ENCODE data around the gene ASTN2.

ASTN2 gene

GRCh38 chr9:116806075-116806474 lies 608.8 kb downstream of the ASTN2 start:
- no peak overlapping the region for H3K27ac ChIP-seq (ENCODE audit: low read depth, low read length)
- H3K4me3 ChIP-seq (ENCODE audit: low read length): no peak overlapping the region
- H3K9ac ChIP-seq (ENCODE audit: low read length): no peak overlapping the region
- no peaks in the 10 kb centered on the region for H3K27me3 ChIP-seq (ENCODE audit: control insufficient read depth, insufficient read depth, low read length)
- H3K4me1 ChIP-seq (ENCODE audit: control insufficient read depth, insufficient read depth, low read length): no peaks in the 10 kb centered on the region
- H3K36me3 ChIP-seq (ENCODE audit: control insufficient read depth, insufficient read depth, low read length): no peaks in the 10 kb centered on the region

GRCh38 chr9:116800885-116801284 lies 614.0 kb downstream of the ASTN2 start:
- no peaks in the 10 kb centered on the region for H3K36me3 ChIP-seq (ENCODE audit: control insufficient read depth, insufficient read depth, low read length)
- H3K4me3 ChIP-seq (ENCODE audit: low read length): no peak overlapping the region
- H3K27ac ChIP-seq (ENCODE audit: low read depth, low read length): no peak overlapping the region
- H3K27me3 ChIP-seq (ENCODE audit: control insufficient read depth, insufficient read depth, low read length): no peaks in the 10 kb centered on the region
- H3K9ac ChIP-seq (ENCODE audit: low read length): no peak overlapping the region
- H3K4me1 ChIP-seq (ENCODE audit: control insufficient read depth, insufficient read depth, low read length): no peaks in the 10 kb centered on the region

DNA sequence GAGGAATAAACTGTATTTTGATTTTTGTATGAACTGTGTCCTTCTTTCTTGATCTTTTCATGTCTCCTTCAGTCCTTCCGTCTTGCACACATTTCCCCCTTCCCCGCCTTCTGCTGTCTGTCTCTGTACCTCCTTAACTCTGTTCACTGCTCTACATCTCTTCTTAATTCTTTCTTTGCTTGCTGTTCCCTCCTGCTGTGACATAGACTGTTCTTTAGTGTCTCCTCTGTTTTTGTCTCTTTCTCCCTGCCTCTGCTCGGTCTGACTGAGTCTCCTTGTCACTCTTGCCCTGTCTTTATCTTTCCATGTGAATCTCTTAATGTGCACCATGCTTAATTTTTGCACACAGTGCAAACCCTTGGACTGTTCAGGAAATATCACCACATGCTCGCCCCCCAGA lies 614.8 kb downstream of the ASTN2 start:
- Histone ChIP-seq H3K27ac (ENCODE audit: low read depth, low read length) (no peak overlapping the region), H3K9ac (ENCODE audit: low read length) (no peak overlapping the region), H3K27me3 (ENCODE audit: control insufficient read depth, insufficient read depth, low read length) (no peaks in the 10 kb centered on the region)

GRCh38 chr9:116798521-116798920 lies 616.3 kb downstream of the ASTN2 start:
- Histone ChIP-seq H3K27me3 (ENCODE audit: control insufficient read depth, insufficient read depth, low read length) (no peaks in the 10 kb centered on the region), H3K36me3 (ENCODE audit: control insufficient read depth, insufficient read depth, low read length) (no peaks in the 10 kb centered on the region), H3K9ac (ENCODE audit: low read length) (no peak overlapping the region), H3K27ac (ENCODE audit: low read depth, low read length) (no peak overlapping the region), H3K4me3 (ENCODE audit: low read length) (no peak overlapping the region), H3K4me1 (ENCODE audit: control insufficient read depth, insufficient read depth, low read length) (no peaks in the 10 kb centered on the region)

More for the DNA sequence above, 614.8 kb downstream of the ASTN2 start:
- Histone ChIP-seq H3K36me3 (ENCODE audit: control insufficient read depth, insufficient read depth, low read length) (no peaks in the 10 kb centered on the region), H3K4me3 (ENCODE audit: low read length) (no peak overlapping the region), H3K4me1 (ENCODE audit: control insufficient read depth, insufficient read depth, low read length) (no peaks in the 10 kb centered on the region)

GRCh38 chr9:116797276-116797675 lies 617.6 kb downstream of the ASTN2 start:
- Histone ChIP-seq H3K36me3 (ENCODE audit: control insufficient read depth, insufficient read depth, low read length) (no peaks in the 10 kb centered on the region), H3K4me3 (ENCODE audit: low read length) (no peak overlapping the region), H3K9ac (ENCODE audit: low read length) (no peak overlapping the region), H3K4me1 (ENCODE audit: control insufficient read depth, insufficient read depth, low read length) (no peaks in the 10 kb centered on the region), H3K27ac (ENCODE audit: low read depth, low read length) (no peak overlapping the region), H3K27me3 (ENCODE audit: control insufficient read depth, insufficient read depth, low read length) (no peaks in the 10 kb centered on the region)

- H3K27me3 ChIP-seq (ENCODE audit: control insufficient read depth, insufficient read depth, low read length): no peaks in the 10 kb centered on the region
- H3K36me3 ChIP-seq (ENCODE audit: control insufficient read depth, insufficient read depth, low read length): no peaks in the 10 kb centered on the region
- no peak overlapping the region for H3K9ac ChIP-seq (ENCODE audit: low read length)
- no peak overlapping the region for H3K4me3 ChIP-seq (ENCODE audit: low read length)
- no peaks in the 10 kb centered on the region for H3K4me1 ChIP-seq (ENCODE audit: control insufficient read depth, insufficient read depth, low read length)
- H3K27ac ChIP-seq (ENCODE audit: low read depth, low read length): no peak overlapping the region
Measured at GRCh38 chr9:116796669-116797068, 618.2 kb downstream of the ASTN2 start.

DNA sequence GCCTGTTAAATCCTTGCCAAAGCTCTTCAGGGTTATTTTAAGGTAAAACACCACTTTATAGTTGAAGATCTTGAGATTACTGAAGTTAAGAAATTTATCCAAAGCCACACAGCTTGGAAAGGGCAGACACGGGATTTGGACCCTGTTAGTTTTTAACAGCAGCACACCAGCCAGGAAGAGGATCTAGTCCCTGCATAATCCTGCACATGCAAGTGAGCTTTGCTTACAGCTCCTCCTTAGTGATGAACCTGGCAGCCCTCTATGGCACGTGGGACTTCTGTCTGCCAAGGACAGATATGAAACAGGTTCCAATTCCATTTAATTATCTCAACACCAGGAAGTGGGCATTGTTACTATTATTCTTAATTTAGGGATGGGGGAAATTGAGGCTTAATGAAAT lies 619.0 kb downstream of the ASTN2 start:
- H3K27me3 ChIP-seq (ENCODE audit: control insufficient read depth, insufficient read depth, low read length): no peaks in the 10 kb centered on the region
- H3K4me1 ChIP-seq (ENCODE audit: control insufficient read depth, insufficient read depth, low read length): no peaks in the 10 kb centered on the region
- H3K36me3 ChIP-seq (ENCODE audit: control insufficient read depth, insufficient read depth, low read length): no peaks in the 10 kb centered on the region
- H3K4me3 ChIP-seq (ENCODE audit: low read length): no peak overlapping the region
- H3K27ac ChIP-seq (ENCODE audit: low read depth, low read length): no peak overlapping the region
- no peak overlapping the region for H3K9ac ChIP-seq (ENCODE audit: low read length)

DNA sequence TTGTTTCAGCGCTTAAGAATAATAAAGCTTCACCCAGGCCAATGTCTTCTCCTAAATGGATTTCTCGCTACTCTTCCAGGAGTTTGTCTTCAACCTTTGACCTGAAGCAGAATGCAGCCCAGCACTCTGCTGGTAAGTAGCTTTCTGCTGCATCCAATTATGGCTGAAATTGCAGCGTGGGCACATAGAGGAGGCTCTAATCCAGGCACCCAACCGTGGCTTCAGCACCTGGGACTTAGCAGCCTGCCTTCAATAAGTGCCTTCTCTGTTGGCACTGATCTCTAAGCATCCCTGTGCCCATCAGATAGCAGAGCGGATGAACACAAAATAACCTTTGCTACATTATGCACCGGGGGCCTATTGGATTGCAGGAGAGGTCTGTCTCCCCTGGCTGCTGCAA lies 622.6 kb downstream of the ASTN2 start:
- no peak overlapping the region for H3K27ac ChIP-seq (ENCODE audit: low read depth, low read length)
- no peaks in the 10 kb centered on the region for H3K27me3 ChIP-seq (ENCODE audit: control insufficient read depth, insufficient read depth, low read length)
- no peak overlapping the region for H3K9ac ChIP-seq (ENCODE audit: low read length)
- no peaks in the 10 kb centered on the region for H3K36me3 ChIP-seq (ENCODE audit: control insufficient read depth, insufficient read depth, low read length)
- H3K4me1 ChIP-seq (ENCODE audit: control insufficient read depth, insufficient read depth, low read length): no peaks in the 10 kb centered on the region
- no peak overlapping the region for H3K4me3 ChIP-seq (ENCODE audit: low read length)

DNA sequence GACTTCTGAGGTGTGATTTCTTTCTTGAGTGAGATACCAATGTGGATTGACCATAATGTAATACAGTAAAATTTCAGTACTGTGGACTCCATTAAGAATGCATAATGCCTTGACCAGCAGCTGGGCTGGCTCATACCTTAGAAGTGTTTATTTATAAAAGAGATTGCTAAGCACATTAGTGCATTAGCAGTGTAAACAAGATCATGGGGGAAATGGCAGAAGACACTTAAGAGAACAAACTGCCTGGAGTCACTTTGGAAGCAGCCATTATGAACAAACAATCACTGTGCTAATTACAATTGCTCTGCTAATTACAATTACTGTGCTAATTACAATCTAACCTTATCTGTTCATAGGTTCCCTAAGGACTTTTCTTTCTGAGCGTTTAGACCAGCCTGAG lies 623.5 kb downstream of the ASTN2 start:
- Histone ChIP-seq H3K36me3 (ENCODE audit: control insufficient read depth, insufficient read depth, low read length) (no peaks in the 10 kb centered on the region), H3K4me1 (ENCODE audit: control insufficient read depth, insufficient read depth, low read length) (no peaks in the 10 kb centered on the region), H3K27ac (ENCODE audit: low read depth, low read length) (no peak overlapping the region), H3K4me3 (ENCODE audit: low read length) (no peak overlapping the region), H3K27me3 (ENCODE audit: control insufficient read depth, insufficient read depth, low read length) (no peaks in the 10 kb centered on the region), H3K9ac (ENCODE audit: low read length) (no peak overlapping the region)

- H3K4me3 ChIP-seq (ENCODE audit: low read length): no peak overlapping the region
- no peak overlapping the region for H3K9ac ChIP-seq (ENCODE audit: low read length)
- no peak overlapping the region for H3K27ac ChIP-seq (ENCODE audit: low read depth, low read length)
- H3K27me3 ChIP-seq (ENCODE audit: control insufficient read depth, insufficient read depth, low read length): no peaks in the 10 kb centered on the region
- H3K36me3 ChIP-seq (ENCODE audit: control insufficient read depth, insufficient read depth, low read length): no peaks in the 10 kb centered on the region
- no peaks in the 10 kb centered on the region for H3K4me1 ChIP-seq (ENCODE audit: control insufficient read depth, insufficient read depth, low read length)
Measured at GRCh38 chr9:116789081-116789480, 625.8 kb downstream of the ASTN2 start.

GRCh38 chr9:116786737-116787136 lies 628.1 kb downstream of the ASTN2 start:
- Histone ChIP-seq H3K27ac (ENCODE audit: low read depth, low read length) (no peak overlapping the region), H3K9ac (ENCODE audit: low read length) (no peak overlapping the region), H3K36me3 (ENCODE audit: control insufficient read depth, insufficient read depth, low read length) (no peaks in the 10 kb centered on the region), H3K4me1 (ENCODE audit: control insufficient read depth, insufficient read depth, low read length) (no peaks in the 10 kb centered on the region), H3K4me3 (ENCODE audit: low read length) (no peak overlapping the region), H3K27me3 (ENCODE audit: control insufficient read depth, insufficient read depth, low read length) (no peaks in the 10 kb centered on the region)

DNA sequence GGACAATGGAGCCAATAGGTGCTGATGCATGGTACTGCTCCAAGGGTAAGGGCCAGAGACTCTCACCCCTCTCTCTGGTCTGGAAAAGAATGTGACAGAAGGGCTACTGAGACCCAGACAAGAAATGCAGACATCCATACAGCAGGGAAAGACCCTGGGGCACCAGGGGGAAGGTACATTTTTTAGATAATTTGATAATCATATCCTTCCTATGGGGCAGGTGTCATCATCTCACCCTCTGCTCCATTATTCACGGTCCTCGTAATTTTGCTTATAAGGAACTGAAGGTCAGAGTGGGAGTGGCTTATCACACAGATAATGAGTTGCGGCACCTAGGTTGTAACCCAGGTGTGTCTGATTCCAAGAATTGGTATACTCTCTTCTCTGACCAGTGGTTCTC lies 637.7 kb downstream of the ASTN2 start:
- no peaks in the 10 kb centered on the region for H3K4me1 ChIP-seq (ENCODE audit: control insufficient read depth, insufficient read depth, low read length)
- H3K9ac ChIP-seq (ENCODE audit: low read length): no peak overlapping the region
- H3K27me3 ChIP-seq (ENCODE audit: control insufficient read depth, insufficient read depth, low read length): no peaks in the 10 kb centered on the region
- no peak overlapping the region for H3K4me3 ChIP-seq (ENCODE audit: low read length)
- no peak overlapping the region for H3K27ac ChIP-seq (ENCODE audit: low read depth, low read length)
- H3K36me3 ChIP-seq (ENCODE audit: control insufficient read depth, insufficient read depth, low read length): no peaks in the 10 kb centered on the region

DNA sequence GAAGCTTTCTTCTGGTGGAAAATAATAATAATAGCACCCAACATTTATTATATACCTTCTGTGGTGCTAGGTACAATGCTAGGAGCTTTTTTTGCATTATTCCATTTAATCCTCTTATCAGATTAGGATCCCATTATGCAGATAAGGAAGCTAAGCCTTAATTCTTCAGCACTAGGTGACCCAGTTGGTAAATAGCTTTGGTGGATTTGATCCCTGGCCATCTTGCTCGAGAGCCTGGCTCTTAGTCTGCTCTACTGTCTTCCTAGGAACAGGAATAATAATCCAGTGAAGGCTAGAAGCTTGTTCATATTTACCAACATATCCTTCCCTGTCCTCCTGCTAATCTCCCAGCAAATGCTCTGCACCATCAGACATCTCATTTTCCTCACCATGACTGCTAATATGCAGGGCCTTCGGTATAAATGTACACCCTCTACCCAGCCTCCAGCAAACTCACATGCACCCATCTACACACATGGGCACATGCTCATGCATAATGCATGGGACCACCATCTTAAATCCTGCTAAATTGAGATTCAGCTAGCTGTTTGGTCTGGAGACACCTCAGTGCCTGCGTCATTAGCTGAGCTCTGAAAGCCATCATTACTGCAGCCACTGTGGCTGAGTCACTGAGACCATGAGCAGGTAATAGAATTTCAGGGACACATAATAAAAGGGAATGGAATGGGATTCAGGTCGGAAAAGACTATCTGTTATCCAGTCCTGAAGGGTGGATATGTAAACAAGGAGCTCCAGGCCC lies 640.3 kb downstream of the ASTN2 start:
- H3K4me1 ChIP-seq (ENCODE audit: control insufficient read depth, insufficient read depth, low read length): no peaks in the 10 kb centered on the region
- H3K9ac ChIP-seq (ENCODE audit: low read length): no peak overlapping the region
- H3K27me3 ChIP-seq (ENCODE audit: control insufficient read depth, insufficient read depth, low read length): no peaks in the 10 kb centered on the region
- H3K36me3 ChIP-seq (ENCODE audit: control insufficient read depth, insufficient read depth, low read length): no peaks in the 10 kb centered on the region
- no peak overlapping the region for H3K27ac ChIP-seq (ENCODE audit: low read depth, low read length)
- no peak overlapping the region for H3K4me3 ChIP-seq (ENCODE audit: low read length)
